Peyer's patch (tissue), 4 donors: ENCODE data around the gene HOMER1. TPM values are rescaled to one million over a fixed set of nuclear protein-coding genes. Genes with fewer than 3 reads are reported as not detected.

Experiments
- DNase-seq, 3 donors: peaks; one replicate each; pipeline ENCODE4 v3.0.0-alpha.2; 2017 to 2019
- H3K27ac ChIP-seq, 4 donors: fragments of 200-600 bp; sonication (generic); one replicate each; pipeline ENCODE4 v1.5.1; 2016 to 2019
- H3K27me3 ChIP-seq, 2 donors: fragments of 200-600 bp; sonication (generic); one replicate each; pipeline ENCODE4 v1.5.1; 2019
- H3K36me3 ChIP-seq, 3 donors: fragments of 200-600 bp; sonication (generic); one replicate each; pipeline ENCODE4 v1.5.1; 2016 to 2019
- H3K4me1 ChIP-seq, 4 donors: fragments of 200-600 bp; sonication (generic); one replicate each; pipeline ENCODE4 v1.5.1; 2016 to 2019
- H3K4me3 ChIP-seq, 4 donors: fragments of 200-600 bp; sonication (generic); 1 replicate in 3 of 4; 2 replicates in 1 of 4; pipeline ENCODE4 v1.5.1; 2016 to 2019; ENCODE audit warnings: mild to moderate bottlenecking in 1 of 4
- H3K9me3 ChIP-seq, 4 donors: fragments of 200-600 bp; sonication (generic); one replicate each; pipeline ENCODE4 v1.5.1; 2016 to 2019; ENCODE audit warnings: mild to moderate bottlenecking in 1 of 4
- POLR2A ChIP-seq, 2 donors: fragments of 450-650 bp; IDR thresholded peaks; one replicate each; pipeline ENCODE4 v1.5.1; 2017; ENCODE audit warnings: antibody characterized with exemption in 2 of 2, mild to moderate bottlenecking in 2 of 2, moderate library complexity in 2 of 2
- total RNA-seq, 4 donors: library from RNA; depleted of rRNA; stranded (reverse); fragments of >200 nt; gene quantifications; one replicate each; pipeline ENCODE4 v1.1.0, GENCODE V29; 2016
- TF ChIP-seq, protein P1 (sequence below), 6 experiments: fragments of 450-650 bp in 4 of 6; fragments of 200-600 bp in 2 of 6; sonication (generic) in 1 of 6; IDR thresholded peaks; one replicate each; pipeline ENCODE4 v1.5.1; 2017 to 2019; ENCODE audit warnings: antibody characterized with exemption in 6 of 6, mild to moderate bottlenecking in 3 of 6, moderate library complexity in 1 of 6

The HOMER1 gene
- total RNA-seq, 4 donors from 2014 or later, result 1.0 to 23.1 (median 1.6) TPM

GRCh38 chr5:79527431-79527830 lies 13.5 kb upstream of the HOMER1 start:
- Histone ChIP-seq H3K4me3 (no peak overlapping the region), H3K4me1 (no peaks in the 10 kb centered on the region), H3K27ac (no peak overlapping the region), H3K36me3 (no peaks in the 10 kb centered on the region), H3K27me3 (no peaks in the 10 kb centered on the region), H3K9me3 (peaks cover 0 to 5% (median 0%) of the 10 kb centered on the region in 4 donors)
- DNase-seq, result no peak
- TF ChIP-seq POLR2A (IDR thresholded peaks at IDR 0.05), result no peak
- TF ChIP-seq, protein P1, sequence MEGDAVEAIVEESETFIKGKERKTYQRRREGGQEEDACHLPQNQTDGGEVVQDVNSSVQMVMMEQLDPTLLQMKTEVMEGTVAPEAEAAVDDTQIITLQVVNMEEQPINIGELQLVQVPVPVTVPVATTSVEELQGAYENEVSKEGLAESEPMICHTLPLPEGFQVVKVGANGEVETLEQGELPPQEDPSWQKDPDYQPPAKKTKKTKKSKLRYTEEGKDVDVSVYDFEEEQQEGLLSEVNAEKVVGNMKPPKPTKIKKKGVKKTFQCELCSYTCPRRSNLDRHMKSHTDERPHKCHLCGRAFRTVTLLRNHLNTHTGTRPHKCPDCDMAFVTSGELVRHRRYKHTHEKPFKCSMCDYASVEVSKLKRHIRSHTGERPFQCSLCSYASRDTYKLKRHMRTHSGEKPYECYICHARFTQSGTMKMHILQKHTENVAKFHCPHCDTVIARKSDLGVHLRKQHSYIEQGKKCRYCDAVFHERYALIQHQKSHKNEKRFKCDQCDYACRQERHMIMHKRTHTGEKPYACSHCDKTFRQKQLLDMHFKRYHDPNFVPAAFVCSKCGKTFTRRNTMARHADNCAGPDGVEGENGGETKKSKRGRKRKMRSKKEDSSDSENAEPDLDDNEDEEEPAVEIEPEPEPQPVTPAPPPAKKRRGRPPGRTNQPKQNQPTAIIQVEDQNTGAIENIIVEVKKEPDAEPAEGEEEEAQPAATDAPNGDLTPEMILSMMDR (IDR thresholded peaks at IDR 0.05), result no peak

DNA sequence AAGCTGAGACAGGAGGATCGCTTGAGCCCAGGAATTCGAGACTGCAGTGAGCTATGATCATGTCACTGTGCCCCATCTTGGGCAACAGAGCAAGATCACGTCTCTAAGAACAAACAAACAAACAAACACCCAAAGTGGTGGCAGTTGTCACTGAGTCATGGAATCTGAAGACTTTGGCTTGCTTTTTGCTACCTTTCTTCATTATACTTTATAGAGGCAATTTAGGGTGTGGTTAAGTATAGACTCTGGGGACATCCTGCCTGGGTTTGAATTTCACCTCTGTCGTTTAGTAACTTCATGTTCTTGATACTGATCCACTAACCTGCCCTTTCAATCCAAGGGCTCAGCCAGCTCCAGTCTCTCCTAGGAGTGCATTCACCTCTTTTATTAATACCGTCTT lies 13.0 kb upstream of the HOMER1 start:
- H3K36me3 ChIP-seq, result no peaks in the 10 kb centered on the region
- TF ChIP-seq, protein P1 (IDR thresholded peaks at IDR 0.05), result no peak
- no peak for TF ChIP-seq POLR2A (IDR thresholded peaks at IDR 0.05)
- no peak overlapping the region for H3K27ac ChIP-seq
- H3K27me3 ChIP-seq, result no peaks in the 10 kb centered on the region
- no peak for DNase-seq
- peaks cover 0 to 5% (median 0%) of the 10 kb centered on the region in 4 donors for H3K9me3 ChIP-seq
- H3K4me1 ChIP-seq, result no peaks in the 10 kb centered on the region
- no peak overlapping the region for H3K4me3 ChIP-seq

DNA sequence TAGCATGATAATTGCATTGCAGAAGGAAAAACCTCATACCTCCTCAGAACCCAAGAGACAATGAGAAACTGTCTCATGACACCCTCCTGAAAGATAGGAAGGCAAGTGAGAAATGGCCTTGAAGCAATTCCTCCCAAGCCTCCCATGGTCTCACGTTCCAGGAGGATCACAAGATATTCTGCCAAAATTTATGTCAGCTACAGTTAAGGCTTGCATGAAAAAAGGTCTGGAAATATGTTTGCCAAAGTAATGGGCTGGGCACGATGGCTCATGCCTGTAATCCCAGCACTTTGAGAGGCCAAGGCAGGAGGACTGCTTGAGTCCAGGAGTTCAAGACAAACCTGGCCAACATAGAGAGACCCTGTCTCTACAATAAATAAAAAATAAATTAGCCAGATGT lies 12.6 kb upstream of the HOMER1 start:
- peaks cover 0 to 5% (median 0%) of the 10 kb centered on the region in 4 donors for H3K9me3 ChIP-seq
- H3K4me3 ChIP-seq, result no peak overlapping the region
- DNase-seq, result no peak
- H3K4me1 ChIP-seq, result no peaks in the 10 kb centered on the region
- H3K27me3 ChIP-seq, result no peaks in the 10 kb centered on the region
- TF ChIP-seq, protein P1 (IDR thresholded peaks at IDR 0.05), result no peak
- H3K27ac ChIP-seq, result no peak overlapping the region
- H3K36me3 ChIP-seq, result no peaks in the 10 kb centered on the region

DNA sequence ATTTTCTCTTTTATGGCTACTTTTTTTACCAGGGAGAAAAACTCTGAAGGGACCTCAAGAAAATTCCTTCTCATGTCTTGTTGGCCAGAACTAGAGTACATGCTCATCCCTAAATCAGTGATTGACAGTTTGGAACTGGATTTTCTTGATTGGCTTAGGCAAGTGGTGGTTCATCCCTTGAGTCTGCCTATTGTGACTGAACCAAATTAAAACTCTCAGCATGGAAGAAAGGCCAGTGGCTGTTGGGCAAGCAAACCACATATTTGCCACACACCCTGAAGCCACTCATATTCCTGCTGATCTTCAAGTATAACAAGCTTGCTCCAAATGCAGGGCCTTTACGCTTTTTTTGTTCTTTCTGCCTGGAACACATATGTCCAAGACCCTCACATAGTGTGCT lies 7.2 kb upstream of the HOMER1 start:
- Histone ChIP-seq H3K4me3 (no peak overlapping the region), H3K27ac (no peak overlapping the region), H3K27me3 (no peaks in the 10 kb centered on the region), H3K9me3 (peaks cover 0 to 5% (median 0%) of the 10 kb centered on the region in 4 donors), H3K36me3 (no peaks in the 10 kb centered on the region), H3K4me1 (no peaks in the 10 kb centered on the region)
- no peak for TF ChIP-seq POLR2A (IDR thresholded peaks at IDR 0.05)
- TF ChIP-seq, protein P1 (IDR thresholded peaks at IDR 0.05), result no peak
- DNase-seq, result no peak

- DNase-seq, result no peak
Observed at GRCh38 chr5:79518718-79519117, 4.8 kb upstream of the HOMER1 start.

More at GRCh38 chr5:79518718-79519117, 4.8 kb upstream of the HOMER1 start:
- Histone ChIP-seq H3K9me3 (no peaks in the 10 kb centered on the region), H3K4me1 (no peaks in the 10 kb centered on the region), H3K4me3 (no peak overlapping the region), H3K27ac (no peak overlapping the region), H3K36me3 (no peaks in the 10 kb centered on the region), H3K27me3 (no peaks in the 10 kb centered on the region)
- TF ChIP-seq, protein P1 (IDR thresholded peaks at IDR 0.05), result no peak
- no peak for TF ChIP-seq POLR2A (IDR thresholded peaks at IDR 0.05)
